ENCODE measurements around the gene ASB2. TPM values are rescaled to one million over a fixed set of nuclear protein-coding genes. Genes with fewer than 3 reads are reported as not detected.

The ASB2 gene
- total RNA-seq, 1 donor from 2014 or later: not detected

GRCh38 chr14:93892923-93893558 is 83.3 kb downstream of the ASB2 start:
- Mint-ChIP-seq H3K36me3 (ENCODE audit: insufficient read depth) (no peaks in the 10 kb centered on the region), H3K27me3 (peaks cover 21% of the 10 kb centered on the region), H3K27ac (no peak overlapping the region), H3K4me3 (ENCODE audit: low read depth) (no peak overlapping the region), H3K9me3 (ENCODE audit: low read depth) (no peaks in the 10 kb centered on the region), H3K4me1 (ENCODE audit: low read depth) (no peaks in the 10 kb centered on the region)
- DNase-seq (ENCODE audit: low spot score, unreplicated experiment): peak; percentile 87
- TF ChIP-seq, protein P1, sequence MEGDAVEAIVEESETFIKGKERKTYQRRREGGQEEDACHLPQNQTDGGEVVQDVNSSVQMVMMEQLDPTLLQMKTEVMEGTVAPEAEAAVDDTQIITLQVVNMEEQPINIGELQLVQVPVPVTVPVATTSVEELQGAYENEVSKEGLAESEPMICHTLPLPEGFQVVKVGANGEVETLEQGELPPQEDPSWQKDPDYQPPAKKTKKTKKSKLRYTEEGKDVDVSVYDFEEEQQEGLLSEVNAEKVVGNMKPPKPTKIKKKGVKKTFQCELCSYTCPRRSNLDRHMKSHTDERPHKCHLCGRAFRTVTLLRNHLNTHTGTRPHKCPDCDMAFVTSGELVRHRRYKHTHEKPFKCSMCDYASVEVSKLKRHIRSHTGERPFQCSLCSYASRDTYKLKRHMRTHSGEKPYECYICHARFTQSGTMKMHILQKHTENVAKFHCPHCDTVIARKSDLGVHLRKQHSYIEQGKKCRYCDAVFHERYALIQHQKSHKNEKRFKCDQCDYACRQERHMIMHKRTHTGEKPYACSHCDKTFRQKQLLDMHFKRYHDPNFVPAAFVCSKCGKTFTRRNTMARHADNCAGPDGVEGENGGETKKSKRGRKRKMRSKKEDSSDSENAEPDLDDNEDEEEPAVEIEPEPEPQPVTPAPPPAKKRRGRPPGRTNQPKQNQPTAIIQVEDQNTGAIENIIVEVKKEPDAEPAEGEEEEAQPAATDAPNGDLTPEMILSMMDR (IDR thresholded peaks at IDR 0.05; ENCODE audit: unreplicated experiment): peak; percentile 98

DNA sequence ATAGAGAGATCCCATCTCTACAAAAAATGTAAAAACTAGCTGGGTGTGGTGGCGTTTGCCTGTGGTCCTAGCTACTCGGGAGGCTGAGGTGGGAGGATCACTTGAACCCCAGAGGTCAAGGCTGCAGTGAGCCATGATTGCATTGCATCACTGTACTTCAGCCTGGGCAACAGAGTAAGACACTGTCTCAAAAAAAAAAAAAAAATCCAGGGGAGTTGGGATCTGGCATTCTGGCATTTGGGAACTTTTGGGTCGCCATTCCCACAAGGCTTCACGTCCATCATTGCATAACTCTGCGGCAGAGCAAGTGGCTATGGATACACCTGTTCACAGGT is 83.9 kb downstream of the ASB2 start:
- Mint-ChIP-seq H3K9me3 (ENCODE audit: low read depth) (no peaks in the 10 kb centered on the region), H3K27me3 (peaks cover 20% of the 10 kb centered on the region)

DNA sequence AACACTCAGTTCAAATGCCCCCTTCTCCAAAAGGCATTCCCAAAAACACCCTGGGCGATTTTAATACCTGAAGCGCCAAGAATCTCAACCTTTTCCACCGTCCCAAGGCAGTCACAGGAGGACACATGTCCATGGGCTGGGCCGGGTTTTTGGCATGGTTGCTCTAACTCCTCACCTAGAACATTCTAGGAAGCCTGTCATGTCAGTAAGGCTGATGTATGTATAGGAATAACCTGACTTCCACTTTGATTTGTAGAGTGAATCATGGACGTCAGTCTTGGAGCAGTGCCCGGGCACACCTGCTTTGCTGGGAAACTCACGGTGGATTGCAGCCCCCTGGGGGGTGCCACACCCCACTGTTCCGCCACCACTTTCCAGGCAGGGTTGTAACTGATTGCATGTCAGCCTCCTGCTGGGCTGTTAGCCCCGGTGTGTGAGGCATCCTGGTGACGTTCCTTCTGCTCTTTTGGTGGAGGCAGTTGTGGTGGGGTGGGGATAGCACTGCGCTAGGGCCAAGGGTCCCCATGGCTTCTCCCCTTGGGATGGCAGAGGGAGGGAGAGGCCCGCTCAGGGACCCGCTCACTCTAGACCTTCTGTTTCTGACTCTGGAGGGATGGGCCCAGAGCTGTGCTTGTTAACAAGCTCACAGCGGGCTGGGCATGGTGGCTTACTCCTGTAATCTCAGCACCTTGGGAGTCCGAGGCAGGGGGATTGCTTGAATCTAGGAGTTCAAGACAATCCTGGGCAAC is 84.4 kb downstream of the ASB2 start:
- Mint-ChIP-seq H3K27ac (no peak overlapping the region), H3K4me3 (ENCODE audit: low read depth) (no peak overlapping the region), H3K9me3 (ENCODE audit: low read depth) (no peaks in the 10 kb centered on the region), H3K4me1 (ENCODE audit: low read depth) (no peaks in the 10 kb centered on the region), H3K27me3 (peaks cover 17% of the 10 kb centered on the region), H3K36me3 (ENCODE audit: insufficient read depth) (no peaks in the 10 kb centered on the region)
- TF ChIP-seq, protein P1 (IDR thresholded peaks at IDR 0.05; ENCODE audit: unreplicated experiment): no peak
- DNase-seq (ENCODE audit: low spot score, unreplicated experiment): no peak

More for the DNA sequence above, 83.9 kb downstream of the ASB2 start:
- Mint-ChIP-seq H3K4me3 (ENCODE audit: low read depth) (no peak overlapping the region), H3K36me3 (ENCODE audit: insufficient read depth) (no peaks in the 10 kb centered on the region), H3K4me1 (ENCODE audit: low read depth) (no peaks in the 10 kb centered on the region), H3K27ac (no peak overlapping the region)
- TF ChIP-seq, protein P1 (IDR thresholded peaks at IDR 0.05; ENCODE audit: unreplicated experiment): no peak
- DNase-seq (ENCODE audit: low spot score, unreplicated experiment): no peak

- H3K27ac Mint-ChIP-seq: peak overlapping the region; percentile 62
- H3K4me1 Mint-ChIP-seq (ENCODE audit: low read depth): no peaks in the 10 kb centered on the region
- no peaks in the 10 kb centered on the region for H3K9me3 Mint-ChIP-seq (ENCODE audit: low read depth)
- no peak for DNase-seq (ENCODE audit: low spot score, unreplicated experiment)
- no peaks in the 10 kb centered on the region for H3K36me3 Mint-ChIP-seq (ENCODE audit: insufficient read depth)
- peaks cover 15% of the 10 kb centered on the region for H3K27me3 Mint-ChIP-seq
- no peak overlapping the region for H3K4me3 Mint-ChIP-seq (ENCODE audit: low read depth)
- TF ChIP-seq, protein P1 (IDR thresholded peaks at IDR 0.05; ENCODE audit: unreplicated experiment): no peak
Observed at GRCh38 chr14:93889739-93890483, 86.5 kb downstream of the ASB2 start.

GRCh38 chr14:93888995-93889394 is 87.4 kb downstream of the ASB2 start:
- no peaks in the 10 kb centered on the region for H3K36me3 Mint-ChIP-seq (ENCODE audit: insufficient read depth)
- H3K4me1 Mint-ChIP-seq (ENCODE audit: low read depth): no peaks in the 10 kb centered on the region
- peak overlapping the region; percentile 62 for H3K27ac Mint-ChIP-seq
- no peaks in the 10 kb centered on the region for H3K9me3 Mint-ChIP-seq (ENCODE audit: low read depth)
- TF ChIP-seq, protein P1 (IDR thresholded peaks at IDR 0.05; ENCODE audit: unreplicated experiment): no peak
- no peak overlapping the region for H3K4me3 Mint-ChIP-seq (ENCODE audit: low read depth)
- peaks cover 15% of the 10 kb centered on the region for H3K27me3 Mint-ChIP-seq
- DNase-seq (ENCODE audit: low spot score, unreplicated experiment): no peak

All from progenitor cell of endocrine pancreas (in vitro differentiated cells).